Muscle layer of colon (tissue), 2 donors: ENCODE measurements around the gene MRI1.
A peak's percentile ranks its signal among the peaks of the same experiment; 100 is the strongest.

Experiments
- H3K27ac ChIP-seq: one replicate; pipeline ENCODE4 v1.7.0; 2013; ENCODE audit warnings: low read depth, mild to moderate bottlenecking, low read length, moderate library complexity
- H3K27me3 ChIP-seq, 2 donors: one replicate each; pipeline ENCODE4 v1.7.0; 2013; ENCODE audit warnings: low read length in 2 of 2, mild to moderate bottlenecking in 2 of 2; ENCODE audit not compliant: insufficient read depth in 2 of 2, control insufficient read depth in 1 of 2
- H3K36me3 ChIP-seq: one replicate; pipeline ENCODE4 v1.7.0; 2013; ENCODE audit warnings: mild to moderate bottlenecking, low read length; ENCODE audit not compliant: insufficient read depth
- H3K4me1 ChIP-seq: one replicate; pipeline ENCODE4 v1.7.0; 2013; ENCODE audit warnings: mild to moderate bottlenecking, low read length; ENCODE audit not compliant: insufficient read depth
- H3K4me3 ChIP-seq, 2 donors: one replicate each; pipeline ENCODE4 v1.7.0; 2013; ENCODE audit warnings: low read length in 2 of 2, low read depth in 1 of 2, mild to moderate bottlenecking in 1 of 2, moderate library complexity in 1 of 2
- H3K9ac ChIP-seq: one replicate; pipeline ENCODE4 v1.7.0; 2013; ENCODE audit warnings: low read length
- H3K9me3 ChIP-seq: one replicate; pipeline ENCODE4 v1.7.0; 2013; ENCODE audit warnings: mild to moderate bottlenecking, low read length
- donor health status: abdominal sarcoma.
- donor health status: Adenocarcinoma of cecum.

The MRI1 gene

DNA sequence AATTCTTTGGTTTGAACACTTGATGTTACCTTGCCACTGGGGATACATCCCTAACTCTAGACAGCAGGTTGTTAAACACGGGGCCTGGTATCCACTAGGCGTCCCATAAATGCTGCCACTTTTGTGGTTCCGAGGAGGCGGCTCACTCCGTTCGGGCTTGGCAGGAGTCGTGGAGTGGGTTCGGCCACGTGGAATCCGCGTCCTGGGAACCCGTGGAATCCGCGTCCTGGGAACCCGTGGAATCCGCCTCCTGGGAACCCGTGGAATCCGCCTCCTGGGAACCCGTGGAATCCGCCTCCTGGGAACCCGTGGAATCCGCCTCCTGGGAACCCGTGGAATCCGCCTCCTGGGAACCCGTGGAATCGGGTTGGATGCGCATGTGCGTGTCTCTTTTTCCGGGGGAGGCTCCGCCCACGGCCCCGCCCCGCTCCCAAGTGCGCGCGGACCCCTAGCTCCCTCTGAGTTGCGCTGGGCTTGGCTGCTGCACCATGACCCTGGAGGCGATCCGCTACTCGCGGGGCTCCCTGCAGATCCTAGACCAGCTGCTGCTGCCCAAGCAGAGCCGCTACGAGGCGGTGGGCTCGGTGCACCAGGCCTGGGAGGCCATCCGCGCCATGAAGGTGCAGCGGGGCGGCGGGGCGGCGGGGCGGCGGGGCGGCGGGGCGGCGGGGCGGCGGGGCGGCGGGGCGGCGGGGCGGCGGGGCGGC is at the start of gene MRI1:
Gene MRI1 (plus strand): TSS at position 422 of the 707 bp plus-strand sequence. CDS start 67 bp downstream, at position 489.
- H3K9ac ChIP-seq, result peak within 1 kb of the TSS; percentile 57
- H3K27ac ChIP-seq, result peak within 1 kb of the TSS; percentile 52
- peaks cover 8% of the 10 kb centered on the region for H3K36me3 ChIP-seq
- H3K4me3 ChIP-seq, result peak within 1 kb of the TSS; percentile 52 to 80
- no peaks in the 10 kb centered on the region for H3K9me3 ChIP-seq
- peaks cover 10% of the 10 kb centered on the region for H3K4me1 ChIP-seq
- no peaks in the 10 kb centered on the region for H3K27me3 ChIP-seq

DNA sequence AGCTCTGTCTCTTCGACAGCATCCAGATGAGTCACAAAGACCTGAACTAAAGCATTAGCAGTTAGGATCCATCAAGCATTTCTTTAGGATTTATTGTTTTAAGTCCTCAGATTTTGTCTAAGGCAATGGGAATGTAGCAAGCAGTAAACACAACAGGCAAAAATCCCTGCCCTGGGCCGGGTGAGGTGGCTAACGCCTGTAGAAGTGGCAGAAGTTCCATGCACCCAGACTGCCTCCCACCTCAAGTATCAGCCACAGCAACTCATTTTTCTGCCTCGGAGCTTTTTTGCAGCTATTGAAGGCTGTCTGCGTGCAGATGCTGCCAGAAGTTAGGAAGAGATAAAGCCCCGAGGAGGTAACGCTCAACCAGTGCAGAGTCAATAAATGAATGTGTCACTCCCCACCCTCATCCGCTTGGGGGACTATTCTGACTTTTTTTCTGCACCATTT is 47.1 kb upstream of the MRI1 start:
- Histone ChIP-seq H3K27ac (no peak overlapping the region), H3K9me3 (no peaks in the 10 kb centered on the region), H3K27me3 (no peaks in the 10 kb centered on the region), H3K4me1 (no peaks in the 10 kb centered on the region), H3K36me3 (no peaks in the 10 kb centered on the region), H3K9ac (no peak overlapping the region), H3K4me3 (no peak overlapping the region)

DNA sequence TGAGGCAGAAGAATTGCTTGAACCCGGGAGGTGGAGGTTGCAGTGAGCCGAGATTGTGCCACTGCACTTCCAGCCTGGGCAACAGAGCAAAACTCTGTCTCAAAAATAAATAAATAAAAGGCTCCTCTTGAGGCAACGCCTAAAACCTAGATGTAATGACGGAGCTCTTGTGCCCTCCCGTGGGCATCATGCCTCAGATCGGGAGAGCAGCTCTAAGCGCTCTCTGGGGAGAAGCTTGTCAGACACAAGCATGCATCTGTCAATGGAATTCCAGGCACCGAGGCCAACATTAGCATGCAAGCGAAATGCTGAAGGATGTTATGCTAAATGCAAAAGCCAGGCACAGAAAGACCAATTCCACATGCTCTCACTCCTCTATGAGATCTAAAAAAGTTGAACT is 45.6 kb upstream of the MRI1 start:
- no peak overlapping the region for H3K4me3 ChIP-seq
- H3K36me3 ChIP-seq, result no peaks in the 10 kb centered on the region
- no peak overlapping the region for H3K27ac ChIP-seq
- no peaks in the 10 kb centered on the region for H3K4me1 ChIP-seq
- no peaks in the 10 kb centered on the region for H3K9me3 ChIP-seq
- H3K9ac ChIP-seq, result no peak overlapping the region
- no peaks in the 10 kb centered on the region for H3K27me3 ChIP-seq

GRCh38 chr19:13722146-13722545 is 42.2 kb upstream of the MRI1 start:
- no peaks in the 10 kb centered on the region for H3K27me3 ChIP-seq
- H3K9me3 ChIP-seq, result no peaks in the 10 kb centered on the region
- no peak overlapping the region for H3K27ac ChIP-seq
- H3K9ac ChIP-seq, result no peak overlapping the region
- H3K36me3 ChIP-seq, result no peaks in the 10 kb centered on the region
- no peak overlapping the region for H3K4me3 ChIP-seq
- H3K4me1 ChIP-seq, result no peaks in the 10 kb centered on the region

GRCh38 chr19:13723206-13723605 is 41.1 kb upstream of the MRI1 start:
- Histone ChIP-seq H3K9me3 (no peaks in the 10 kb centered on the region), H3K36me3 (no peaks in the 10 kb centered on the region), H3K27ac (no peak overlapping the region), H3K4me3 (no peak overlapping the region), H3K27me3 (no peaks in the 10 kb centered on the region), H3K4me1 (no peaks in the 10 kb centered on the region), H3K9ac (no peak overlapping the region)

- Histone ChIP-seq H3K27ac (no peak overlapping the region), H3K36me3 (no peaks in the 10 kb centered on the region), H3K27me3 (no peaks in the 10 kb centered on the region), H3K9me3 (no peaks in the 10 kb centered on the region), H3K4me3 (no peak overlapping the region), H3K4me1 (peaks cover 4% of the 10 kb centered on the region), H3K9ac (no peak overlapping the region)
Observed at GRCh38 chr19:13726323-13726722, 38.0 kb upstream of the MRI1 start.

GRCh38 chr19:13727798-13728197 is 36.5 kb upstream of the MRI1 start:
- no peaks in the 10 kb centered on the region for H3K27me3 ChIP-seq
- no peak overlapping the region for H3K4me3 ChIP-seq
- peaks cover 11% of the 10 kb centered on the region for H3K4me1 ChIP-seq
- H3K9ac ChIP-seq, result no peak overlapping the region
- H3K9me3 ChIP-seq, result no peaks in the 10 kb centered on the region
- no peaks in the 10 kb centered on the region for H3K36me3 ChIP-seq
- H3K27ac ChIP-seq, result no peak overlapping the region

GRCh38 chr19:13729859-13730258 is 34.5 kb upstream of the MRI1 start:
- Histone ChIP-seq H3K9ac (no peak overlapping the region), H3K4me3 (no peak overlapping the region), H3K27me3 (no peaks in the 10 kb centered on the region), H3K4me1 (peaks cover 11% of the 10 kb centered on the region), H3K9me3 (no peaks in the 10 kb centered on the region), H3K36me3 (peaks cover 3% of the 10 kb centered on the region), H3K27ac (no peak overlapping the region)

- H3K36me3 ChIP-seq, result peaks cover 3% of the 10 kb centered on the region
- H3K4me3 ChIP-seq, result peak overlapping the region; percentile 40 to 99
- H3K9ac ChIP-seq, result peak overlapping the region; percentile 98
- peaks cover 11% of the 10 kb centered on the region for H3K4me1 ChIP-seq
- H3K27ac ChIP-seq, result peak overlapping the region; percentile 92
- no peaks in the 10 kb centered on the region for H3K27me3 ChIP-seq
- H3K9me3 ChIP-seq, result no peaks in the 10 kb centered on the region
Observed at GRCh38 chr19:13731147-13731964, 33.0 kb upstream of the MRI1 start.

GRCh38 chr19:13732337-13732736 is 32.0 kb upstream of the MRI1 start:
- Histone ChIP-seq H3K4me1 (peaks cover 11% of the 10 kb centered on the region), H3K9ac (peak overlapping the region; percentile 98), H3K36me3 (peaks cover 3% of the 10 kb centered on the region), H3K4me3 (peak overlapping the region; percentile 40 to 99), H3K27me3 (no peaks in the 10 kb centered on the region), H3K27ac (no peak overlapping the region), H3K9me3 (no peaks in the 10 kb centered on the region)

DNA sequence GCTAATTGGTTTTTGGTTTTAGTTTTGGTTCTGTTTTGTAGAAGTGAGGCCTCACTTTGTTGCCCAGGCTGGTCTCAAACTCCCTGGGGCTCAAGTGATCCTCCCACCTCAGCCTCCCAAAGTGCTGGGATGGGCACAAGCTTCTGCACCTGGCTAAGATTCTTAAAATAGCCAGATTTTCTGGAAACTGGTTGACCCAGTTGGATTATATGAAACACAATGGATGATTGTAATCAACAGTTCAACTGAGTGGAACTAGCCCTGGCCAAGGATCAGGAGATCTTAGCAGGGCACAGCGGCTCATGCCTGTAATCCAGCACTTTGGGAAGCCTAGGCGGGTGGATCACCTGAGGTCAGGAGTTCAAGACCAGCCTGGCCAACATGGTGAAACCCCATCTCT is 29.6 kb upstream of the MRI1 start:
- Histone ChIP-seq H3K4me3 (no peak overlapping the region), H3K4me1 (peaks cover 11% of the 10 kb centered on the region), H3K27me3 (no peaks in the 10 kb centered on the region), H3K27ac (no peak overlapping the region), H3K9me3 (no peaks in the 10 kb centered on the region), H3K9ac (no peak overlapping the region), H3K36me3 (peaks cover 3% of the 10 kb centered on the region)
